Activated gamma-delta T cell treated with anti-CD3 and anti-CD28 coated beads, Interleukin-2, amount 50 U/mL, for 16 hours (primary cell): Measurements from ENCODE around the gene MRPS25.
"Not testable (repeated sequence)": the region's sequence is repeated elsewhere in the genome, so short reads cannot be mapped to it uniquely, and the experiment has no call there.

ENCODE experiments used
- DNase-seq: peaks from one replicate; pipeline ENCODE4 v3.0.0-alpha.2; 2020; ENCODE audit warnings: low read depth

MRPS25 gene

DNA sequence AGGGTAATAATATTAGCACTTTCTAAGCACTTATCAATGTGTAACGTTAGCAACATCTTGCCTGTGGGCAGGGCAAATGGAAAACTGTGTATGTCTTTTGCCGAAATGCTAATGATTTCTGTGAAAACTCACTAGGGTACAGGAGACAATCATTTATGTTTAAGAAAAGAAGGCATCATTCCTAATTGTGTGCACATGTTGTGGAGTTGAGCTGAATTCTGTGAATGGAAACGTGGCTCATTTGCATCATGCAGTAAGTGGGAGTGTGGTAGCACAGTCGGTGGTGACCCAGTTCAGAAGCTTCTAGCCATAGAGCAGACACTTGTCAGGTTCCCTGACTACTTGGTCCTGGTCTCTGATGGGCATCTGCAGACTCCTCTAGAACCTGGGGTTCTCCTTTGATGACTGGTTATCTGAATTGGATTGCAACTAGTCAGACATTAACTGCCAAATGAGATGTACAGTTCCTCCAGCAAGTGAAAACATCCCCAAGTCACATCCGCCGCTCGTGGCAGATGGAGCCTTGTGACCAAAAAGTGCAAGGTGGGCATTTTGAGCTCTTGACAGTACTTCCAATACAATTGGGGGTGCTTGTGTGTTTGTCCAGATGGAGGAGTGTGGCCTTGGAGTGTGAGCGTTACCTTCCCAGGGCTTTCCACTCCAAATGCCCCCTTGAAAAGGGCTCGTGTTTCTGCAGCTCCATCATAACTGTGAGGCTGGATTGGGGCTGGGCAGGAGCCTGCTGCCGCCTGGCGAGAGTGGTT is 21.5 kb downstream of the MRPS25 start:
- no peak for DNase-seq

DNA sequence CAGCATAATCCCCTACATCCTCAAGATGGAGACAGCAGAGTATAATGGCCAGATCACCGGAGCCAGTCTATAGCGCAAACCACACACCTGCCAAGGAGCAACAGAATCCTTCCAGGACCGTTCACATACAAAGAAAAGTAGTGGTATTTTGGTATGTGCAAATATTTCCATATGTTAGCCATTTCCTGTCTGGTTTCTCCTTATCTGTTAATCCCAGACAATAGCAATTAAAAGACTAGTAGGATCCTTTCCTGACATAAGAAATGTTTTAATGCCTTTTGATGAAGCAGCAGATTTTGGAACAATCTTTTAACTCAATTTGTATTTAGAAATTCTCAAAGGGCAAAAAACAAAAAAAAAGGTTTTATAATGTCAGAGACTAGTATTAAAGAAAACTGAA is 22.2 kb downstream of the MRPS25 start:
- no peak for DNase-seq

DNA sequence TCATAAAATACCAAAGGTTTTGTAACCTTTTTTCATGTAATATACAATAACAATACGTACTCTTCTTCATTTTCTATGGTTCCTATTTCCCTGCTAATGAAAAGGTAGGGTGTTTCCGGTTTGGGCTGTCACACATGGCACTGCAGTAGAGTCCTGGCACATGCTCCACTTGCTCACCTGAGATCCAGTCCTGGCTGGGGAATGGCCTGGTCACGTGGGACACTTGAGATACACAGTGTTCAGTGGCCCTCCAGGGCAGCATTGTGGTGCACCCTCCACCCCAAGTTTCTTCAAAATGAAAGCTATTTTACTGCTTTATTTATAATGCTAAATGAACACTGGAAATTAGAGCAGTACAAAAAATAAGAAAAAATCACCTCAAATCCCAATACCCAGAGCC is 23.2 kb downstream of the MRPS25 start:
- DNase-seq = no peak

DNA sequence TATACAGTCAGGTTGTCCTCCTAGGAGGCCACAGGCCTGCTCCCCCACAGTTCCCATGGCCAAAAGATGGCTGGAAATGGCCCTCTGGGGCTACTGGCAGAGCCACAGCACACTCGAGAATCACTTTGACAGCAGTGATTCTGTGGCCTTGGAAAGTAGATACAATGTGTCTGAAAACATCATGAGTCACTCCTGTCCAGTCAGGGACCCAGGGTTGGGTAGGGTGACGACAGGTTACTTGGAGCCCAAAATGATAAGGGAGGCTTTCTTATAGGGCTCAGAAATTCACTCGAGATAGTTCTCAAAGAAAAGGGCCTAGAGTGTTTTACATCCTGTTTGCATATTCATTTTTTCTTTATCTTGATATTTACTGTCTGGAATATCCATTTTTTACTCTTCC is 24.3 kb downstream of the MRPS25 start:
- no peak for DNase-seq

DNA sequence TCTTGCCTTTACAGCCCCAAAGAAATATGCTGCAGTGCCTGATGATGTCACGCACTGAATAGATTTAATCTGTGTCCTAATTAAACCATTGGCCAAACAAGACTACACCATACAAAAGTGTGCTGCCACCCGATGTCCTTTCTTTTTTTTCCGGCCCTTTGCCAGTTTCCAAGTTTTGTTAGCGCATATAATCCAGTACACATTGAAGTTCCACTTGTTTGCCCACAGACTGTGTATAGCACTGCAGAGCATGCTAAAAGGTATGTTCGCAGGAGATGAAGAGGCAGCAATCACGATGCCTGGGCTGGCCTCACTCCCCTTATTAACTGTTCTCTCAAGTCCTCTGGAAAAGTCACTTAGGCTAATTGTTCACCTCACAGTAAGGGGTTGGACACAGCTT is 26.8 kb downstream of the MRPS25 start:
- DNase-seq = no peak

DNA sequence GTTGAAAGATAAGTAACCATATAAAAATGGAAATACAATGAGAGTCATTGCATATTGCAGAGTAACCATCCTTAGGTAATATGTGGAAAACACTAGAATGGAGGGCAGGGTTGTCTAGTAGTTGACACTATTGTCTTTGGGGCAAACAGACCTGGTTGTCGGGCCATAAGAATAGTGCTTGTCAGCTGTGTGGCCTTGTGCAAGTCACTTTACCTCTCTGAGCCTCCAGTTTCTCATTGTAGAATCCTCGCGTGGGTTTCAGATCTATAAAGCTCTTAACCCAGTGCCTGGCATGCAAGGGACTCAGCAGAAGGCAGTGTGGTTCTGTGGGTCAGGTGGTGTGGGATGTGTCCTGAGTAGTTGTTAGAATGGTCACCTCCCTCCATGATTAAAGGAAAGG is 32.0 kb downstream of the MRPS25 start:
- no peak for DNase-seq

DNA sequence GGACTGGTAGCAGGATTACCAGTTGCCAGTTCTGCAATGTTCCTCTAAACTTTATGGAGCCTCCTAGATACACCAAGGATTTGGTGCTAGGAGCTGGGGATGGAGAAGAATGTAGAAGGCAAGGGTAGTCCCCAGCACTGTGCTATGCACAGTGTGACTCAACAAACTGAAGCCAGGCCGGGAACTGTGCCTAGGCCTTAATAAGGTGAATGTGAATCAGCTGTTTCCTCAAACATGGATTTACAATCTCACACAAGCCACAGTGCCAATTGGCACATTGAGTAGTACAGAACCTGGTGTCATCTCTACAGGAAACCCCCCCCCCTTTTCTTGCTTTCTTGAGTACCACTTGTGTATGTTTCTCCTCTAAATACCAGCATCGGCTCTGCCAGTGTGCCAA is 32.5 kb downstream of the MRPS25 start:
- no peak for DNase-seq

DNA sequence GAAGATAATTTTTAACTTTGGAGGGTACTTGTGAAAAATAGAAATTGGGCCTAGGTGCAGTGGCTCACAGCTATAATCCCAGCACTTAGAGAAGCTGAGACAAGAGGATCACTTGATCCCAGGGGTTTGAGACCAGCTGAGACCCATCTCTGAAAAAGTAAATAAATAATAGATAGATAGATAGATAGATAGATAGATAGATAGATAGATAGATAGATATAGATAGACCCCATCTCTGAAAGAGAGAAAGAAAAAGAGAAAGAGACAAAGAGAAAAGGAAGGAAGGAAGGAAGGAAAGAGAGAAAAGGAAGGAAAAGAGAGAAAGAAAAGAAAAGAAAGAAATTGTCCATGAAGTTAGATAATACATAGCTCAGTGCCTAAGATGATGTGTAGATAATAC is 35.5 kb downstream of the MRPS25 start:
- no peak for DNase-seq

DNA sequence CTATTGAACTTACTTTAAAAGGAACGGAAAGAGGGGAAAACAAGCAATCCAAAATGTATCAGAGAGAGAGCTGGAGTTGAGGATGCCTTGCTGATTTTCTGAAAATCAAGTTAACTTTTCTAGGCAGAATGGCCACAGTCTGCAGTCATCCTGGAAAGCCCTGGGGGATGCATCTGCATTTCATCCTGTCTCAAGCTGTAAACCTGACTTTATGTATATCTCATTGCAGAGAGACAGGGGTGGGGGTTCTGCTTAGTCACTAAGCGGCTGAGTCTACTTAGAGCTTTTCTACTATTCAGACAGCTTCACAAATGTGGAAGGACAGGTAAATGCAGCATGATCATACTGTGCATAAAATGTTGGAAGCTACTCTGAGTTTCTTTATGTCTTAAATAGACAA is 41.4 kb downstream of the MRPS25 start:
- DNase-seq = no peak

DNA sequence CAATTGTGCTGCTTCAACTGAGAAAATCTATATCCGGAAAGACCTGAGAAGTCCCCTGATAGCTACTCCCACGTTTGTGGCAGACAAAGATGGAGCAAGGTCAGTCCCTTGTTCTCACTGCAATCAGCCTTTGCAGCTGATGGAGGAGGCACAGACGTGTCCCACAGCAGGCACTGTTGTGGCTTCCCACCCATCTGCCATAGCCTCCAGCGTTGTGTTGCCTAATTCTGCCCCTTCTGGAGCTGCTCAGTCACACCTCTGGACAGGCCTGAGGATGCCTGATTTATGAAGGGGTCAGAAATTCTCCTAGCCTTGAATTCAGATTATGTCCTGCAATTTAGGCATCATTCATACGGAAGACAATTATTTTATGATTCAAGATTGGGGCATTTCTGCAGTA is 41.9 kb downstream of the MRPS25 start:
- DNase-seq = no peak

DNA sequence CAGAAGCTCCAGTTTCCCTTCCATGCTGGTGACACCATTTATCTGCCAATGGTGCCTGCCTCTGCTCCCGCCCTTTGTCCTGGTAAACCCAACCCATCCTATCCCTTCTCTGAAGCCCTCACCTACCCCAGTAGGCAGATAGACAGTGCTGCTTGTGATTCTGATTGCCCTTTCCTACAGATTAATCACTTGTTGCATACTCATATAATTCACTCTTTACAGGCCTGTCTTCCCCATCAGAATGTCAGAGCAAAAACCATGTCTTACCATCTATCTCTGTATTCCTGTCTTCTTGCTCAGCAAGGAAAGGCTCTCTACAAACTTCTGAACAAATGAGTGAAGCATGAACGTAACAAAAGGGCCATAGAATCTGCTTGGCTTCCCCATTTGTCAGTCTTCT is 47.9 kb downstream of the MRPS25 start:
- DNase-seq = no peak

DNA sequence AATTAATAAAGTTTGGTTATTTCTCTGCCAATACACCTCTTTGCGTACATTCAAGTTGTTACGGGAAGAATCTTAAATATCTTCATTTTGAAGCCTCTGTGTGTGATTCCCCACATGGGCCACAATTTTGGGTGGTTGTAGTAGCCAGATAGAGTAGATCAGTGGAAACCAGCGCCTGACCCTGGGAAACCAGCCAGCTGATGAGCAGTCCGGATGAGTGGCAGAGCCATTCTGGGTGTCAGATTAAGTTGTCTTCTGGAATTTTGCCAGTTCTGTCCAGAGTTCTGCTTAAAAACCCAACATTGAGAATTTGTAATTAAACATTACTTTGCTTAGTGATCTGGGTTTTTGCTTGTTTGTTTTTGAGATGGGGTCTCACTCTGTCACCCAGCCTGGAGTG is 49.7 kb downstream of the MRPS25 start:
- no peak for DNase-seq

DNA sequence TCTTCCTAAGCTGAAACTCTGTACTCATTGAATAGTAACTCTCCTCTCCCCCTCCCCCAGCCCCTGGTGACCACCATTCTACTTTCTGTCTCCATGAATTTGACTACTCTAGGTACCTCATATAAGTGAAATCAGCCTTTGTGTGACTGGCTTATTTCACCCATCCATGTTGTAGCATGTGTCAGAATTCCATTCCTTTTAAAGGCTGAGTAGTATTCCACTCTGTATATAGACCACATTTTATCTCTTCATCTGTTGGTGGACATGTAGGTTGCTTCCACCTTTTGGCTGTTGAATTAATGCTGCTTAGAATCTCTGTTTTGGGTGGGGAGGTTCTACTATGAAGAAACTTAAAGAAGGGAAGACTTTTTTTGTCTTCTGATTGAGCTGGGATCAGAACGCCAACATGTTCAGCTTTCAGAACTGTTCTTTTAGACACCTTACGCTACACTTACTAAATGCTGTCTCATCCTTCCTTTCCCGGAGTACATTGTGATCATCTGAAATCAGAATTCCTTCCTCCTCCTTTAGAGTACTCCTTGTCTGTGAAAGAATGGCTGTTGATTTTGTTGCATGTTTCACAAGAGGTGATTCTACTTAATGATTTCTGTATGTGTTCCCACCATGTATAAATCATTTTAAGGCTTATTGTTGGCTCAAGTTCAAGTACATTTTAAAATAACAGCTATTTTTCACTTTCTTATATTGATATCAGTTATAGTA is 50.3 kb downstream of the MRPS25 start:
- DNase-seq = no peak

DNA sequence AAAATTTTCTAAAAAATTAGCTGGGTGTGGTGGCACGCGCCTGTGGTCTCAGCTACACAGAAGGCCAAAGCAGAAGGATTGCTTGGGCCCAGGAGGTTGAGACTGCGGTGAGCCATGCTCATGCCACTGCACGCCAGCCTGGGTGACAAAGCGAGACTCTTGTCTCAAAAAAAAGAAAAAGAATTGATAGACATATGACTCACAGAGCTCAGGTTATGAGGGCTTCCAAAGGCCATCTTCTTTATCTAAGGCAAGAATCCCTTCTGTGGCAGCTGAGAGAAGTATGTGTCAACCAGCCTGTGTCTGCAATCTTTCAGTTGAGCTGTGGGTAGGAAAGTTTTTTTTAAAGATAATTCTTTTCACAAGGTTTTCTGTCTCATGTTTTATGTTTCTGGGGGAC is 53.9 kb downstream of the MRPS25 start:
- DNase-seq = no peak

DNA sequence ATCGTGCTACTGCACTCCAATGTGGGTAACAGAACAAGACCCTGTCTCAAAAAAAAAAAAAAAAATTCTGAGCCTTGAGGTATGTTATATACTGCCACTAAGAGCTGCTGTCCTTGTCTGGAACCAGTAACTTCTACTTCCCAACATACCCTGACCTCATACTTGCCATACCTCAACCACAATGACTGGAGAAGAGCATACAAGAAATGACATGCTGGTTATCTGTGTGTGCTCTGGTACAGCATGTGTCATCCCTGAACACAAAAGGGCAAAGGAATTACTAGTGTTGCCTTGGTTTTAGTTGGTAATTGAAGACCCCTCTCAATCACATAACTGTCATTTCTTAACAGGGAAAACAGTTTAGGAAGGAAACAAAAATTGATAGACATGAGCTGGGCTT is 54.5 kb downstream of the MRPS25 start:
- no peak for DNase-seq

DNA sequence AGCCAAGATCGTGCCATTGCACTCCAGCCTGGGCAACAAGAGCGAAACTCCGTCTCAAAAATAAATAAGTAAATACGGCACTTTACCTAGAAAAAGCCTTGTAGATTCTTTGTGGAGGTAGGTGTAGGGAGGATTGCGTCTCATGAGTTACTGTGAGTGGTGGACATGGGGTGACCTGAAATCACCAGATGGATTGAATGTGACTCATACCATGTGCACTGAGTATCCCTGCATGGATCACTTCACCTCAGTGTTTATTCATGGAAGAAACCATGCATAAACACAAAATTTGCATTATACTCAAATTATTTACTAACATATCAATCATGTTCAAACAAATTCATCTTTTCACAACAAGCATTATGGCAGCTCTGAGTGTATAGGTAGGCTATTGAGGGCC is 55.9 kb downstream of the MRPS25 start:
- DNase-seq = no peak

DNA sequence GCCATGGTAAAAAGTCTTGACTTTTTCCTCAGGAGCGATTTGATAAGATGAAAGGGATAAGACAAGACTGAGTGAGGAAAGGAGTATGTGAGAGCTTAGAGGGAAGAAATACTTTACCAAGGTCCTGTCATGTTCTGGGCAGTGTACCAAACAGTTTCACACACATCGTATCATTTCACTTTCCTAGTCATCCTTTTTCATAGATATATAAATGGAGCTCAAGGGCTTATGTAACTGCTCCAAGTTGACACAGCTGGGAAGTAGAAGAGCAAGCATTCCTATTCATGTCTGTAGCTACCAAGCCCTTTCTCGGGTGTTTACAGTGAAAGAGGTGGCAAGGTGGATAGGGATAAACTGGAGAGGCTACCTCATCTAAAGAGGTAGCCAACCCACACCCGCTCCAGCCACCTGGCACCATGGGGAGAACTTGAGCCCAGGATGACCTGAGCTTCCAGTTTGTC is 57.4 kb downstream of the MRPS25 start:
- no peak for DNase-seq

DNA sequence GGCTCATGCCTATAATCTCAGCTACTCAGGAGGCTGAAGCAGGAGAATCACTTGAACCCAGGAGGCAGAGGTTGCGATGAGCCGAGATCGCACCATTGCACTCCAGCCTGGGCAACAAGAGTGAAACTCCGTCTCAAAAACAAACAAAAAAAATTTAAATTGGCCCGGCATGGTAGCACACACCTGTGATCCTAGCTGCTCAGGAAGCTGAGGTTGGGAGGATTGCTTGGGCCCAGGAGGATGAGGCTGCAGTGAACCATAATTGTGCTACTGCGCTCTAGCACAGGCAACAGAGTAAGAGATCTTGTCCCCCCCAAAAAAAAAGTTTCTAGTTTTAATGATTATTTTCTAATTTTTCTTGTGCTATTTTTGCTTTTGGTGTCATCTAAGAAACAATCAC is 65.9 kb downstream of the MRPS25 start:
- not testable (repeated sequence) for DNase-seq
